ENCODE data around the gene CACNA1G. TPM values are rescaled to one million over a fixed set of nuclear protein-coding genes. Genes with fewer than 3 reads are reported as not detected.

The CACNA1G gene
- 5.1 and 13.0 TPM in 2 replicates for total RNA-seq (2014; rRNA removed; shearing (Covaris generic))

GRCh38 chr17:50560185-50560824 is at the start of gene CACNA1G:
Gene CACNA1G, plus strand, starts transcription at chr17:50560715. Its CDS starts 745 bp downstream, at chr17:50561460.
- in situ Hi-C loops (cut with HindIII; ENCODE audit: low sequenced_read_pairs) = loop anchor here (5.0 kb wide), 1 partner anchor 77 kb away; no protein-coding TSS in a partner anchor
- DNase-seq (ENCODE audit: low spot score) = peak; percentile 69

- in situ Hi-C loops (cut with HindIII; ENCODE audit: low sequenced_read_pairs) = no loop called here
- no peak for DNase-seq (ENCODE audit: low spot score)
Observed at GRCh38 chr17:50511058-50511457, 49.5 kb upstream of the CACNA1G start.

GRCh38 chr17:50513495-50513894 is 47.0 kb upstream of the CACNA1G start:
- DNase-seq (ENCODE audit: low spot score) = no peak
- in situ Hi-C loops (cut with HindIII; ENCODE audit: low sequenced_read_pairs) = no loop called here

GRCh38 chr17:50514388-50514787 is 46.1 kb upstream of the CACNA1G start:
- in situ Hi-C loops (cut with HindIII; ENCODE audit: low sequenced_read_pairs) = no loop called here
- no peak for DNase-seq (ENCODE audit: low spot score)

GRCh38 chr17:50514936-50515702 is 45.4 kb upstream of the CACNA1G start:
- in situ Hi-C loops (cut with HindIII; ENCODE audit: low sequenced_read_pairs) = no loop called here
- peak; percentile 22 for DNase-seq (ENCODE audit: low spot score)

- in situ Hi-C loops (cut with HindIII; ENCODE audit: low sequenced_read_pairs) = no loop called here
- DNase-seq (ENCODE audit: low spot score) = no peak
Observed at GRCh38 chr17:50517011-50517410, 43.5 kb upstream of the CACNA1G start.

GRCh38 chr17:50517504-50518383 is 42.8 kb upstream of the CACNA1G start:
- DNase-seq (ENCODE audit: low spot score) = peak; percentile 70
- in situ Hi-C loops (cut with HindIII; ENCODE audit: low sequenced_read_pairs) = no loop called here

GRCh38 chr17:50518384-50519023 is 42.0 kb upstream of the CACNA1G start:
- DNase-seq (ENCODE audit: low spot score) = peak; percentile 86
- in situ Hi-C loops (cut with HindIII; ENCODE audit: low sequenced_read_pairs) = no loop called here

GRCh38 chr17:50519141-50519834 is 41.2 kb upstream of the CACNA1G start:
- DNase-seq (ENCODE audit: low spot score) = no peak
- in situ Hi-C loops (cut with HindIII; ENCODE audit: low sequenced_read_pairs) = no loop called here

- in situ Hi-C loops (cut with HindIII; ENCODE audit: low sequenced_read_pairs) = no loop called here
Observed at GRCh38 chr17:50520483-50520882, 40.0 kb upstream of the CACNA1G start.

GRCh38 chr17:50521514-50521913 is 39.0 kb upstream of the CACNA1G start:
- no peak for DNase-seq (ENCODE audit: low spot score)
- in situ Hi-C loops (cut with HindIII; ENCODE audit: low sequenced_read_pairs) = no loop called here

More at GRCh38 chr17:50520483-50520882, 40.0 kb upstream of the CACNA1G start:
- no peak for DNase-seq (ENCODE audit: low spot score)

- no peak for DNase-seq (ENCODE audit: low spot score)
- in situ Hi-C loops (cut with HindIII; ENCODE audit: low sequenced_read_pairs) = no loop called here
Observed at GRCh38 chr17:50522766-50523165, 37.7 kb upstream of the CACNA1G start.

GRCh38 chr17:50523208-50523607 is 37.3 kb upstream of the CACNA1G start:
- DNase-seq (ENCODE audit: low spot score) = no peak
- in situ Hi-C loops (cut with HindIII; ENCODE audit: low sequenced_read_pairs) = no loop called here

- in situ Hi-C loops (cut with HindIII; ENCODE audit: low sequenced_read_pairs) = no loop called here
- no peak for DNase-seq (ENCODE audit: low spot score)
Observed at GRCh38 chr17:50524838-50525237, 35.7 kb upstream of the CACNA1G start.

- DNase-seq (ENCODE audit: low spot score) = no peak
- in situ Hi-C loops (cut with HindIII; ENCODE audit: low sequenced_read_pairs) = no loop called here
Observed at GRCh38 chr17:50527155-50527762, 33.3 kb upstream of the CACNA1G start.

GRCh38 chr17:50527949-50528474 is 32.5 kb upstream of the CACNA1G start:
- in situ Hi-C loops (cut with HindIII; ENCODE audit: low sequenced_read_pairs) = no loop called here
- DNase-seq (ENCODE audit: low spot score) = no peak

- in situ Hi-C loops (cut with HindIII; ENCODE audit: low sequenced_read_pairs) = no loop called here
Observed at GRCh38 chr17:50529849-50530248, 30.7 kb upstream of the CACNA1G start.

GRCh38 chr17:50531428-50532025 is 29.0 kb upstream of the CACNA1G start:
- no peak for DNase-seq (ENCODE audit: low spot score)
- in situ Hi-C loops (cut with HindIII; ENCODE audit: low sequenced_read_pairs) = no loop called here

More at GRCh38 chr17:50529849-50530248, 30.7 kb upstream of the CACNA1G start:
- no peak for DNase-seq (ENCODE audit: low spot score)
